H7 (cell line): ENCODE measurements around the gene PTPRN2. TPM values are rescaled to one million over a fixed set of nuclear protein-coding genes. Genes with fewer than 3 reads are reported as not detected.

Source experiments
- DNase-seq: peaks from one replicate; pipeline ENCODE4 v3.0.0; 2012
- H3K27me3 ChIP-seq: 2 replicates; pipeline ENCODE4 v1.6.0; 2011; ENCODE audit warnings: mild to moderate bottlenecking, low read length; ENCODE audit not compliant: control insufficient read depth, insufficient read depth
- H3K36me3 ChIP-seq: replicated peaks from 2 replicates; pipeline ENCODE4 v1.5.1; 2011; ENCODE audit warnings: low read length; ENCODE audit not compliant: control insufficient read depth, insufficient read depth
- H3K4me3 ChIP-seq: 2 replicates; pipeline ENCODE4 v1.5.1; 2011; ENCODE audit warnings: low read depth, mild to moderate bottlenecking, control low read depth, low read length, moderate library complexity; ENCODE audit not compliant: insufficient read depth
- total RNA-seq: library from RNA; depleted of rRNA; stranded (reverse); fragments of >200 nt; shearing (Covaris generic); gene quantifications from 2 replicates; pipeline ENCODE4 v1.2.3, GENCODE V29; 2014

The PTPRN2 gene
- total RNA-seq, 1 experiment from 2014 or later: 0.80 TPM

DNA sequence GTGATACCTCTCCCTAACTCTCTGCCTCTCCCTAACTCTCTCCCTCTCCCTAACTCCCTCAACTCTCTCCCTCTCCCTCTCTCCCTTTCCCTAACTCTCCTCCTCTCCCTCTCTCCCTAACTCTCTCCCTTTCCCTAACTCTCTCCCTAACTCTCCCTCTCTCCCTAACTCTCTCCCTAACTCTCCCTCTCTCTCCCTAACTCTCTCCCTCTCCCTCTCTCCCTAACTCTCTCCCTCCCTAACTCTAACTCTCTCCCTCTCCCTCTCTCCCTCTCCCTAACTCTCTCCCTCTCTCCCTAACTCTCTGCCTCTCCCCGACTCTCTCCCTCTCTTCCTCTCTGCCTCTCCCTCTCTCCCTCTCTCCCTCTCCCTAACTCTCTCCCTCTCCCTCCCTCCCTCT is 2.0 kb upstream of the PTPRN2 start:
- H3K27me3 ChIP-seq: peaks cover 52% of the 10 kb centered on the region
- H3K4me3 ChIP-seq: no peak overlapping the region
- DNase-seq: no peak
- H3K36me3 ChIP-seq: no peaks in the 10 kb centered on the region

GRCh38 chr7:158588878-158589442 is 1.3 kb upstream of the PTPRN2 start:
- peak; percentile 59 for DNase-seq
- Histone ChIP-seq H3K27me3 (peaks cover 52% of the 10 kb centered on the region), H3K4me3 (no peak overlapping the region), H3K36me3 (no peaks in the 10 kb centered on the region)

DNA sequence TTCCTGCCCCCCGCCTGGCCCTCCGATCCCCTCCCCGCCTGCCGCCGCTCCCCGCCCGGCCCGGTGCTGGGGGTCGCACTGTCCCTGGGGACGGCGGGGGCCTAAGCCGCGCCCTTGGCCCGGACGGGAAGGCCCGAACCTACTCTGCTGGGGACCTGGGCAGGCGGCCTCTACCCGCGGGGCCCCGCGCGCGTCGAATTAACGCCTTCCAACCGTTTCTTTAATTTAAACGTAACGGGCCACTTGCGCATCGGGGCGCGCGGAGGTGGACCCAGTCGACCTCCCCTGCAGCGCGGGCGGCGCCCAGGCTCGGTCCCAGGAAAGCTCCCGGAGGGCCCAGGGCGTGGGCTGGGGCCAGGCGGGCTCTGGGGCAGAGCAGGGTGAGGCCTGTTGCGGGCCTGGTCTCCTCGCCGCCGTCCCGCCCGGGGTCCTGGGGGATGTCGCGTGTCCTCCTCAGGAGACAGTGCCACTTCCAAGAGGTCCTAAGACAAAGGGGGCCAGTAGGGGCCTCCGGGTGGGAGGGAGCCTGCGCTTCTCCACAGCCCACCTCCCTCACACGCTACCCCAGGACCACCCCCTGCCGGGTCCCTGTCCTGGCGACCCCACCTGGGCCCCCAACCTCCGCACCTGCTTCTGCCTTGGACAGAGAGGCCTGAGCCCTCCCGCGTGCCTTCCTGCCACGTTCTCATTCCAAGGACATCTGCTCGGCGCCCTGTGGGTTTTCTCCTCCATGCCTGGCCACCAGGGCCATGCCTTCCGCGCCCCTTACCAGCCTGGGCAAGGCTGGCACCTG is 658 bp upstream of the PTPRN2 start:
- peak overlapping the region; percentile 38 for H3K4me3 ChIP-seq
- peaks cover 52% of the 10 kb centered on the region for H3K27me3 ChIP-seq
- no peaks in the 10 kb centered on the region for H3K36me3 ChIP-seq
- DNase-seq: peak; percentile 79

DNA sequence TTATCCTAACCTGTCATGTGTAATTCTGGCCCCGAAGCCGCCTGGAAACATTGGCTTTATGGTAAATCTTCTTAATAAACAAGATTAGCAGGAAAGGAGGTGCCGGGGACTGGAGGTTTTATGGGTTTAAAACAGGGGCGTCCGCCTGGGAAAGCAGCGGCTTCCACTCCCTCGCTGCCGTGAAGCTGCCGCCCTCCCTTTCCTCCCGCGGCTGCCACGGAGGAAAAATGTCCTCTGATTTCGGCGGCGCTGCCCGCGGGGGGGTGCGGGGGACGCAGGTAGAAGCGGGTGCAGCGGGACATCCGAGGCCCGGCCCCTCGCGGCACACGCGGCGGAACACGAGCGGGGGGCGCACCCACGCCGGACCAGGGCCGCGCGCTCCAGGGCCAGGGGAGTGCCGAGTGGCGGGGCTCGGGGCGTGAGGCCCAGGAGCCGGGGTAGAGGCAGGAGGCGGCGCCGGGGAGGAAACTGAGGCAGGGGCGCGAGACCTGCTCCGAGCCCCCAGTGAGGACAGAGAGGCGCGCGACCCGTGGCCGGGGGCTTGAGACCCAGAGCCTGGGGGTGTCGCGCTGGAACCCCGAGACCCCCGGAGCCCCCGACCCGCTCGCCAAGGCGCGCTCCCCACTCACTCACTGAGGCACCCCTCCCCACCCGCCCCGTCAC is 993 bp downstream of the PTPRN2 start:
- DNase-seq: peak; percentile 65
- Histone ChIP-seq H3K36me3 (no peaks in the 10 kb centered on the region), H3K27me3 (peaks cover 48% of the 10 kb centered on the region), H3K4me3 (peak overlapping the region; percentile 30)

DNA sequence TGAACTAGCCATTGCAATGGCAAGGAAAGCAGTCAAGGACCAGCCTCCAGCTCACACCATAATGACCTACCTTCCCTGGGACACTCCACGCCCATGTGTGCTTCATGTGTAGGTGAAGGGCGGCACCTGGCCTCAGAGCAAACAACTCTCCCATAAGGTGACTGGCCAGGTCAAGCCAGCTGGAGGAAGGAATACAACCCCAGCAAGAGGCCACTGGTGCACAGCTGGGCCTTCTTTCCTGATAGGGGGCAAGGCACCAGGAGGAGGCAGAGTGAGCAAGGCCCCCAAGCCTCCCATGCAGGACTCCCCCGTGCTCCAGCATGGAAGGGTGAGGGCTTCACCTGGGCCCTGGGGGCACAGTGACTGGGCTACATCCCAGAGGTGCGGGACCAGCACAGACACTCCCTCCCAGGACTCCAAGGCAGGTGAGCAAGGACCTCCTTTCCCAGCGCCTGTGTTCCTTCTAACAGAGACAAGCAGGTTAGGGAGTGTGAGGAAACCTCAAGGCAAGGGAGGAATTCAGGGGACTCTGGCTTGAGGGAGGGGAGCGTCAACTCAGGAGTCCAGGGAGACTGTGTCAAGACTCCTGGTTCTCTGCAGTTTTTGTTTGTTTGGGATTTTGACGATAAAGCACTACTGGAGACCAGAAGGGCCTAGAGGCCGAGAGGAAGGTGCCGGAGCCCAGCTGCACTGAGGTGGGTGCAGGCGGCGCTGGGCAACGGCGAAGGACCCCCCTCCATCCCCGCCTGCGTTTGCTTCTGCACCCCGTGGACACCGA is 1.7 kb downstream of the PTPRN2 start:
- Histone ChIP-seq H3K27me3 (peaks cover 48% of the 10 kb centered on the region), H3K36me3 (no peaks in the 10 kb centered on the region), H3K4me3 (no peak overlapping the region)
- peak; percentile 72 for DNase-seq

- Histone ChIP-seq H3K27me3 (peaks cover 34% of the 10 kb centered on the region), H3K4me3 (no peak overlapping the region), H3K36me3 (no peaks in the 10 kb centered on the region)
- no peak for DNase-seq
Observed at GRCh38 chr7:158584407-158584806, 3.2 kb downstream of the PTPRN2 start.

DNA sequence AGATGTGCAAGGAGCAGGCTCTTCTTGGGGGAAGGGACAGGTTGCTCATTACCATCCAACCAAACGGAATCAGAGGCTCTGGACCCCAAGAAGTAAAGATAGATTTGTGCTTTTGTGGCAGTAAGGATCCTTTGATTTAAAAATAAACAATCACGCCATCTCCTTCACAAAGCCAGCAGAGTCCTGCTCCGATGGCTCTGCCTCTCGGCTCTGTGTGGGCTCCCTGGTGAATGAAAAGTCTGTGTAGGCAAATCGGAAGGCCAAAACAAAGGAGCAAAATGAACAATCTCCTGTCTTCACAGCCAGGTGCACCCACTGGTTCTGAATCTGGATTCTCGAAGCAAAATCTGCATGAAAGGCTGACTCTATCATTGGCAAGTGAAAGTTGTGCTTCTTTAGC is 3.8 kb downstream of the PTPRN2 start:
- Histone ChIP-seq H3K4me3 (no peak overlapping the region), H3K36me3 (no peaks in the 10 kb centered on the region), H3K27me3 (peaks cover 28% of the 10 kb centered on the region)
- no peak for DNase-seq

DNA sequence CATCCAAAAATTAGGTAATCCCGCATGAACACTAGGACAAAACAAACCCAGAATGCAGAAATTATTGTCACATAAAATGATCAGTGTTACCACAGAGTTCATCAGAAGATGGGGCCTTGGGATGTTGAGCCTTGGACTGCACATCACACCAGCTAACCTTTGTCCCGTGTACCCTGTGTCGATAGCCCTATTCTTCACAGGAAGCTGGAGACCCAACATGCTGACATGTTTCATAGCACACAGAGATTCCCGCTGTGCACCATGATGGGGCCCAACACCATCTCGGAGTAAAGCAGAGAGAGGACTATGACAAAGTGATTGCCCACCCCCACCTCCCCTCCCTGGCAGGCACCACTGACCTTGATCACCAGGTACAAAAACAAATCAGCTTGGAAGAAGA is 4.5 kb downstream of the PTPRN2 start:
- H3K36me3 ChIP-seq: no peaks in the 10 kb centered on the region
- DNase-seq: no peak
- H3K4me3 ChIP-seq: no peak overlapping the region
- H3K27me3 ChIP-seq: peaks cover 22% of the 10 kb centered on the region

DNA sequence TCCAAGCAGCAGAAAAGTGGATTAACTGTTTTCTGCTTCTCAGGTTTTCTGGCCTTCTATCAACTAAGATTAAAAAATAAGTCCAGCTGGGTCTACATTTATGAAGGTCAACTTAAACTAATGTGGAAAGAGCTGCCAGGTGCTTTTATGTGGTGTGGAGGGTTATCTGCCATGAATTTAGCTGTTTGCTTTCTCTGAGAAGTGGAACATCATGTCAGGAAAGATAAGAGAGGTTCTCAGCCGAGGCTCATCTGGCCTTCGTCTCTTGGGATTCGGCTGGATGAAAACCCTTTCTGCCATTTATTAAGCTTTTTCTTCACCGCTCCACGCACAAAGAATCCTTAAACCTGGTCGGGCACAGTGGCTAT is 5.5 kb downstream of the PTPRN2 start:
- H3K4me3 ChIP-seq: no peak overlapping the region
- H3K27me3 ChIP-seq: peaks cover 20% of the 10 kb centered on the region
- no peak for DNase-seq
- H3K36me3 ChIP-seq: no peaks in the 10 kb centered on the region

DNA sequence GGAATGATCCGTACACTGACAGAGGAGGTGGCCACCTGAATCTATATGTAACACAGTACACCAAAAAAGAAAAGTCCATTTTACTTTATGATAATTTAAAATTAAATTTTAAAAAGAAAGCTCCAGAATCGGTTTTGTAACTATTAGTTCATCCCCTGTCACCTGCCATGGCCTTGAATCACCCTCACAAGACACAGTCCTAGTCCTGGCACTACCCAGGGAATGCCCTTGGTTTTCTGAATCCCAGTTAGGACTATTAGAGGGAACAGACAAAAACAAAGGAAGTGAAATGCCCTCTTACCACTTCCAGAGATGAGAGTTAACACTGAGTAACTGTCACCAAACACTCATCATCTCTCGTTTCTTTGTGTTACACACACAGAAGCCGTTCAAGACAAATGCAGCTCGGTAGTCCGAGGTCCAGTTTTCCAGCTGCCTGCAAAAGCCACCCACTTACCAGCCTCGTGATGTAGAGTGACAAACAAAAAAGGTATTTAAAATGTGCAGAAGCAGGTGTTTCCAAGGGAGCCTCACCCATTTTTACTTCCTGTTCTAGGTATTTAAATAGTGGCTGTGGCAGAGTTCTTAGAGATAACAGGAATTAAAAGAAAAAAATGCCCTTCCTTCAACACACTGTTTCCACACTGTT is 6.1 kb downstream of the PTPRN2 start:
- no peaks in the 10 kb centered on the region for H3K36me3 ChIP-seq
- no peak overlapping the region for H3K4me3 ChIP-seq
- DNase-seq: no peak
- peaks cover 16% of the 10 kb centered on the region for H3K27me3 ChIP-seq

GRCh38 chr7:158579662-158580646 is 7.7 kb downstream of the PTPRN2 start:
- Histone ChIP-seq H3K27me3 (no peaks in the 10 kb centered on the region; the same call in 1 of the 2 replicates), H3K4me3 (no peak overlapping the region), H3K36me3 (no peaks in the 10 kb centered on the region)
- no peak for DNase-seq

DNA sequence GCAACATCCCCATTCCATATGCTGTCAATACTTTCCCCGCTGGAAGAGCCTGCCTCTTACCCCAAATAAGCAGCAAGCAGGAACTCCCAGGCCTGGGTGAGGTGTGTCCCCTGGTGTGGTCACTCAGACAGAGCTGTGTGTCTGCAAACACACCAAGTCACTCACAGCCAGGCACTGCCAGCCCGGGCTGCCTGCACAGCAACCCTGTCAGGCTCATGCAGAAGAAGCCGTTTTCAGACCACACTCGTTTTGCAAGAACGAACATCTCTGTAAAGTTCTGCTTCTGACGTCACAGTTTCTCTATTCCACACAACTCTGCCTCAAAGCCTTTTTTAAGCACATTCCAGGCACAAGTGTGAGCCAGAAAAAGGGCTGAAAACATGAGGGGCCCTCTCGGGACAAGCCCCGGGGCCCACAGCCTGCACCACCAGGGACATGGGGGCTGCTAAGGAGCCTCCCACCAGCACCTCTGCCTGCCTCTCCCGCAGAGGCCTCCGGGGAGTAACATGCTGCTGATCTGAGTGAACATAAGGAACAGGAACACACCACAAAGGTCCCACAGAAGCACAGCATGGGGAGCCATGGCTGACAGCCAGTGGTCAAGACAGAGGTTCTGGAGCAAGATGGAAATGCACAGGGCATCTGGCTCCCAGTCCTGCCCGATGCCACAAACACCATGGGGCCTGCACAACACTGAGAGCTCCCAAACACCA is 11.4 kb downstream of the PTPRN2 start:
- no peaks in the 10 kb centered on the region for H3K27me3 ChIP-seq
- DNase-seq: no peak
- H3K36me3 ChIP-seq: no peaks in the 10 kb centered on the region
- H3K4me3 ChIP-seq: no peak overlapping the region
